Left kidney (tissue), 2 donors: ENCODE measurements around the gene BTG2. TPM values are rescaled to one million over a fixed set of nuclear protein-coding genes. Genes with fewer than 3 reads are reported as not detected.

Experiments
- DNase-seq: peaks from one replicate; pipeline ENCODE4 v3.0.0-alpha.2; 2013
- polyA plus RNA-seq: library from polyadenylated mRNA; unstranded; fragments of 120-200 nt; gene quantifications from one replicate; pipeline ENCODE4 v1.2.1, GENCODE V29; 2013; ENCODE audit not compliant: insufficient read length

BTG2 gene
- polyA plus RNA-seq, 1 donor = 102 TPM

GRCh38 chr1:203342192-203342940, 37.0 kb downstream of the BTG2 start:
- DNase-seq = peak; percentile 72

- DNase-seq = no peak
Observed at GRCh38 chr1:203343956-203344754, 38.8 kb downstream of the BTG2 start.

GRCh38 chr1:203346060-203346768, 40.9 kb downstream of the BTG2 start:
- no peak for DNase-seq

GRCh38 chr1:203346769-203347102, 41.4 kb downstream of the BTG2 start:
- DNase-seq = no peak

GRCh38 chr1:203349166-203349565, 43.8 kb downstream of the BTG2 start:
- DNase-seq = no peak

GRCh38 chr1:203349773-203350524, 44.6 kb downstream of the BTG2 start:
- no peak for DNase-seq

- peak; percentile 61 for DNase-seq
Observed at GRCh38 chr1:203351037-203351625, 45.8 kb downstream of the BTG2 start, which contains the start of gene FMOD. FMOD (minus strand) TSS chr1:203351122; CDS start chr1:203348270, 2,852 bp downstream.

- DNase-seq = no peak
Observed at GRCh38 chr1:203353486-203353885, 48.2 kb downstream of the BTG2 start.

GRCh38 chr1:203354246-203354645, 48.9 kb downstream of the BTG2 start:
- no peak for DNase-seq

GRCh38 chr1:203359010-203359571, 53.8 kb downstream of the BTG2 start:
- no peak for DNase-seq

Other genes starting within 250 kb of the BTG2 start
- gene MYOG, start 219.5 kb upstream of the BTG2 start, polyA plus RNA-seq = 0.18 TPM
- gene ADORA1, start 177.8 kb upstream of the BTG2 start, polyA plus RNA-seq = 4.6 TPM
- gene MYBPH, start 129.7 kb upstream of the BTG2 start, polyA plus RNA-seq = 0.18 TPM
- gene CHI3L1, start 118.8 kb upstream of the BTG2 start, polyA plus RNA-seq = 7.4 TPM
- 0.10 TPM for gene CHIT1, start 75.8 kb upstream of the BTG2 start, polyA plus RNA-seq
- gene FMOD, start 45.6 kb downstream of the BTG2 start, polyA plus RNA-seq = 46.4 TPM
- 1.3 TPM for gene PRELP, start 170.3 kb downstream of the BTG2 start, polyA plus RNA-seq
- gene OPTC, start 188.6 kb downstream of the BTG2 start, polyA plus RNA-seq = not detected